Gastrocnemius medialis (tissue), 4 donors: ENCODE results near the gene TMEM167A.

Experiments
- POLR2A ChIP-seq, 2 donors: fragments of 450-650 bp; IDR thresholded peaks; one replicate each; pipeline ENCODE4 v1.6.1; 2017; ENCODE audit warnings: antibody characterized with exemption in 2 of 2, mild to moderate bottlenecking in 2 of 2, moderate library complexity in 2 of 2
- TF ChIP-seq, protein P1 (sequence below), 5 experiments: fragments of 450-650 bp in 3 of 5; fragments of 200-600 bp in 2 of 5; sonication (generic) in 2 of 5; IDR thresholded peaks in 4 of 5; conservative IDR thresholded peaks in 1 of 5; 1 replicate in 4 of 5; 2 replicates in 1 of 5; pipeline ENCODE4 v1.5.1; 2016 to 2019; ENCODE audit warnings: antibody characterized with exemption in 5 of 5, mild to moderate bottlenecking in 3 of 5, moderate library complexity in 3 of 5

DNA sequence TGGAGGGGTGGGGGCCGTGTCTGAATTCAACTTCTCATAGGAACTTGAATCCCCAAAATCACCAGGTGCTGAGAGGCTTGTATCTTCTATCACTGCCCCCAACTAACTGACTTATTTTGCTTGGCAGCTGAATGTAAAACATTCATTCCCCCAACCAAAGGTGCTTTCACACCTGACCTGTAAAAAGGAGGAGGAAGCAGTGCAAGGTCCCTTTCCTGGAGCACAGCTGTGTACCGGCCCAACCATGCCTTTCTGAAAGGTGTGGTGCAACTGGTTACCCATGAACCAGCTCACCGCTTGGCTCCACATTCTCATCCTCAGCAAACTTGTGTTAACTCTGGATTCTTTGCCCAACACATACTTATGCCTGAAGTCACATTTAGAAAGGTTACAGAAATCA lies 34.7 kb downstream of the TMEM167A start:
- TF ChIP-seq POLR2A (IDR thresholded peaks at IDR 0.05): no peak
- TF ChIP-seq, protein P1, sequence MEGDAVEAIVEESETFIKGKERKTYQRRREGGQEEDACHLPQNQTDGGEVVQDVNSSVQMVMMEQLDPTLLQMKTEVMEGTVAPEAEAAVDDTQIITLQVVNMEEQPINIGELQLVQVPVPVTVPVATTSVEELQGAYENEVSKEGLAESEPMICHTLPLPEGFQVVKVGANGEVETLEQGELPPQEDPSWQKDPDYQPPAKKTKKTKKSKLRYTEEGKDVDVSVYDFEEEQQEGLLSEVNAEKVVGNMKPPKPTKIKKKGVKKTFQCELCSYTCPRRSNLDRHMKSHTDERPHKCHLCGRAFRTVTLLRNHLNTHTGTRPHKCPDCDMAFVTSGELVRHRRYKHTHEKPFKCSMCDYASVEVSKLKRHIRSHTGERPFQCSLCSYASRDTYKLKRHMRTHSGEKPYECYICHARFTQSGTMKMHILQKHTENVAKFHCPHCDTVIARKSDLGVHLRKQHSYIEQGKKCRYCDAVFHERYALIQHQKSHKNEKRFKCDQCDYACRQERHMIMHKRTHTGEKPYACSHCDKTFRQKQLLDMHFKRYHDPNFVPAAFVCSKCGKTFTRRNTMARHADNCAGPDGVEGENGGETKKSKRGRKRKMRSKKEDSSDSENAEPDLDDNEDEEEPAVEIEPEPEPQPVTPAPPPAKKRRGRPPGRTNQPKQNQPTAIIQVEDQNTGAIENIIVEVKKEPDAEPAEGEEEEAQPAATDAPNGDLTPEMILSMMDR (IDR thresholded peaks at IDR 0.05 in 4 of 5, conservative IDR thresholded peaks at IDR 0.05 in 1 of 5): no peak
